GM23338 (cell line): ENCODE measurements around the gene BDH1. TPM values are rescaled to one million over a fixed set of nuclear protein-coding genes. Genes with fewer than 3 reads are reported as not detected.

Experiments
- ATAC-seq: fragments of 200-7000 bp; cut with Tn5 transposase; 3 replicates; pipeline ENCODE4 v1.9.1; 2020
- DNase-seq: peaks from one replicate; pipeline ENCODE4 v3.0.0-alpha.2; 2015; ENCODE audit warnings: low spot score
- H2AFZ ChIP-seq: fragments of 200-600 bp; sonication (generic); 2 replicates; pipeline ENCODE4 v1.8.0; 2016; ENCODE audit warnings: antibody characterized with exemption, mild to moderate bottlenecking, moderate library complexity
- H3F3A ChIP-seq: fragments of 200-600 bp; sonication (generic); replicated peaks from 2 replicates; pipeline ENCODE4 v1.8.0; 2017; ENCODE audit warnings: antibody characterized with exemption, mixed run types, low read depth
- H3K27ac ChIP-seq: fragments of 200-600 bp; sonication (generic); 2 replicates; pipeline ENCODE4 v1.6.1; 2016; ENCODE audit warnings: low read depth
- H3K27me3 ChIP-seq: fragments of 200-600 bp; sonication (generic); 2 replicates; pipeline ENCODE4 v1.8.0; 2016; ENCODE audit warnings: mild to moderate bottlenecking, mixed run types, moderate library complexity; ENCODE audit not compliant: insufficient read depth
- H3K36me3 ChIP-seq: fragments of 200-600 bp; sonication (generic); 2 replicates; pipeline ENCODE4 v1.8.0; 2016; ENCODE audit warnings: mild to moderate bottlenecking; ENCODE audit not compliant: insufficient read depth
- H3K4me1 ChIP-seq: fragments of 200-600 bp; sonication (generic); 2 replicates; pipeline ENCODE4 v1.8.0; 2016; ENCODE audit warnings: mild to moderate bottlenecking, moderate library complexity; ENCODE audit not compliant: insufficient read depth
- H3K4me2 ChIP-seq: fragments of 200-600 bp; sonication (generic); 2 replicates; pipeline ENCODE4 v1.7.1; 2017; ENCODE audit warnings: mixed run types
- H3K4me3 ChIP-seq: fragments of 200-600 bp; sonication (generic); 2 replicates; pipeline ENCODE4 v1.6.1; 2016; ENCODE audit warnings: mixed run types
- H3K79me2 ChIP-seq: fragments of 200-600 bp; sonication (generic); replicated peaks from 2 replicates; pipeline ENCODE4 v1.8.0; 2017; ENCODE audit warnings: mild to moderate bottlenecking; ENCODE audit not compliant: insufficient read depth
- H3K9me2 ChIP-seq: fragments of 200-600 bp; sonication (generic); 2 replicates; pipeline ENCODE4 v1.8.0; 2017; ENCODE audit not compliant: insufficient read depth
- H4K20me1 ChIP-seq: fragments of 200-600 bp; sonication (generic); replicated peaks from 2 replicates; pipeline ENCODE4 v1.8.0; 2017; ENCODE audit warnings: mild to moderate bottlenecking; ENCODE audit not compliant: insufficient read depth
- H3K27ac Mint-ChIP-seq: 2 replicates; pipeline ENCODE4 v1.8.0; 2020; ENCODE audit warnings: inconsistent platforms, mild to moderate bottlenecking, moderate library complexity, mixed read lengths
- H3K27me3 Mint-ChIP-seq: 3 replicates; pipeline ENCODE4 v1.8.0; 2022; ENCODE audit warnings: low read depth, mild to moderate bottlenecking, moderate library complexity, mixed read lengths, inconsistent platforms; ENCODE audit not compliant: insufficient read depth, poor library complexity
- H3K36me3 Mint-ChIP-seq: 3 replicates; pipeline ENCODE4 v1.8.0; 2021; ENCODE audit warnings: low read depth, mild to moderate bottlenecking, inconsistent platforms, moderate library complexity, mixed read lengths
- H3K4me1 Mint-ChIP-seq: 3 replicates; pipeline ENCODE4 v1.8.0; 2020; ENCODE audit warnings: mild to moderate bottlenecking, inconsistent platforms, mixed read lengths
- H3K4me3 Mint-ChIP-seq: 3 replicates; pipeline ENCODE4 v1.8.0; 2021; ENCODE audit warnings: moderate library complexity, mild to moderate bottlenecking, inconsistent platforms, mixed read lengths
- H3K9me3 Mint-ChIP-seq: 3 replicates; pipeline ENCODE4 v1.8.0; 2020; ENCODE audit warnings: moderate library complexity, mild to moderate bottlenecking, inconsistent platforms, mixed read lengths
- CREB1 ChIP-seq: fragments of 250-450 bp; sonication (Bioruptor Pico); IDR thresholded peaks from 2 replicates; pipeline ENCODE4 v1.5.0; 2020; ENCODE audit warnings: low read depth, mild to moderate bottlenecking, moderate library complexity
- EZH2 ChIP-seq: fragments of 200-600 bp; sonication (generic); IDR thresholded peaks from one replicate; pipeline ENCODE4 v1.8.0; 2017; ENCODE audit warnings: antibody characterized with exemption, mild to moderate bottlenecking, low read depth; ENCODE audit not compliant: unreplicated experiment
- EZH2phosphoT487 ChIP-seq: fragments of 200-600 bp; sonication (generic); IDR thresholded peaks from one replicate; pipeline ENCODE4 v1.8.1; 2018; ENCODE audit warnings: antibody characterized with exemption; ENCODE audit not compliant: unreplicated experiment
- JUNB ChIP-seq: IDR thresholded peaks from one replicate; pipeline ENCODE4 v1.6.1; 2016; ENCODE audit warnings: antibody characterized with exemption; ENCODE audit not compliant: unreplicated experiment
- NANOG ChIP-seq: IDR thresholded peaks from 2 replicates; pipeline ENCODE4 v1.6.1; 2016; ENCODE audit warnings: antibody characterized with exemption, borderline replicate concordance
- POLR2AphosphoS5 ChIP-seq: IDR thresholded peaks from 2 replicates; pipeline ENCODE4 v1.6.1; 2016; ENCODE audit warnings: antibody characterized with exemption, low read depth
- STAT1 ChIP-seq: IDR thresholded peaks from one replicate; pipeline ENCODE4 v1.6.1; 2016; ENCODE audit warnings: antibody characterized with exemption; ENCODE audit not compliant: unreplicated experiment
- ZNF114 ChIP-seq: fragments of 250-450 bp; sonication (Bioruptor Pico); IDR thresholded peaks from 2 replicates; pipeline ENCODE4 v1.5.0; 2020; ENCODE audit warnings: mild to moderate bottlenecking, moderate library complexity
- ZNF331 ChIP-seq: fragments of 250-450 bp; sonication (Bioruptor Pico); IDR thresholded peaks from 2 replicates; pipeline ENCODE4 v1.5.0; 2020; ENCODE audit warnings: low read depth, mild to moderate bottlenecking, moderate library complexity
- polyA plus RNA-seq: library from polyadenylated mRNA; unstranded; fragments of >200 nt; fragmentation: Nextera tagmentation; extraction: Ambion mirVana; gene quantifications from 2 replicates; pipeline ENCODE4 v1.2.1, GENCODE V29; 2016
- total RNA-seq: library from RNA; depleted of rRNA; stranded (reverse); fragments of >200 nt; shearing (Covaris generic); gene quantifications from 2 replicates; pipeline ENCODE4 v1.2.3, GENCODE V29; 2014
- TF ChIP-seq, protein P1 (sequence below): IDR thresholded peaks from 2 replicates; pipeline ENCODE4 v1.6.1; 2016; ENCODE audit warnings: antibody characterized with exemption
- TF ChIP-seq, protein P2 (sequence below): fragments of 250-450 bp; sonication (Bioruptor Pico); IDR thresholded peaks from 2 replicates; pipeline ENCODE4 v1.5.0; 2020; ENCODE audit warnings: mild to moderate bottlenecking, moderate library complexity
- TF ChIP-seq, protein P3 (sequence below), 2 experiments: fragments of 200-600 bp in 1 of 2; sonication (generic) in 1 of 2; conservative IDR thresholded peaks; 2 replicates each; pipeline versions ENCODE4 v1.5.1 to v1.6.1; 2016 to 2017; ENCODE audit warnings: antibody characterized with exemption in 2 of 2, low read depth in 2 of 2, mild to moderate bottlenecking in 2 of 2, moderate library complexity in 1 of 2

BDH1 gene
- total and polyA plus RNA-seq, 2 experiments from 2014 or later, result 18.1 to 19.3 TPM

DNA sequence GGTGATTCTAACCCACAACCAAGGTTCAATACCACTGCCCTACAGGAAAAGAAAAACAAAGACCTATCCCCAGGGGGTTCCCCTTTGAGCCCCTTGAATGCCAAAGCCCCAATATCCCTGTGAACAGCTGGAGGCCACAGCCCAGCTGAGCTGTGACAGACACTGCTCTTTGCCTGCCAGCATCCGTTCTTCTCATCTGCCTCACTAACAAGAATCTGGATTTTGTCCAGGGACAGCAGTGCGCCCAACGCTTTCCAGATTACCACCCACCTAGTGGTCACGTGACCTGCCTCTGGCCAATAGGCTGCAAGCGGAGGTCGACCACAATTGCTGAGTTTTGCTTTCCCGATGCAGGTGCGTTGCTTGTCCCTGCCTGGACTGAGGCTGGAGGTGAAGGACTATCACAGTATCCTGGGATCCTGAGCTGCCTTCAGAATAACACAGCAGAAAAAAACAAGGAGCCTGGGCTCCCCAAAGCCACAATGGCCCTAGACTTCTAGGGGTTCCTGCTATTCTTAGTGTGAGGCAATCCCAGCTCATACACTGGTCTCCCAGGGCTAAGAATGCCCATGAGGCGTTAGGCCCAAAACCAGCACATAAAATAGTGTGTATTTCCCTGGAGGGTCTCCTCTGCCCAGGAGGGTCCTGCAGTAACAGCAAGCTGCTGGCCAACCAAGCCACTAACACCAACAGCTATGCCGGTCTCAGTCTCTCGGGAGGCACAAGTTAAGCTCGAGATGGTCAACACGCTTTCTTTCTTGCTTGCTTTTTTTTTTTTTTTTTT is 13.8 kb downstream of the BDH1 start:
- DNase-seq (peak; percentile 92), ATAC-seq (peak; percentile 80)
- H3K27ac Mint-ChIP-seq, result peak overlapping the region; percentile 98
- no peaks in the 10 kb centered on the region; the same call in 1 of the 2 replicates for H3K36me3 ChIP-seq
- H3K27me3 ChIP-seq, result no peaks in the 10 kb centered on the region
- H3F3A ChIP-seq, result peaks cover 27% of the 10 kb centered on the region
- H4K20me1 ChIP-seq, result no peaks in the 10 kb centered on the region
- H3K9me2 ChIP-seq, result no peaks in the 10 kb centered on the region
- H3K4me1 ChIP-seq, result peaks cover 29% of the 10 kb centered on the region
- H3K9me3 Mint-ChIP-seq, result no peaks in the 10 kb centered on the region
- H3K79me2 ChIP-seq, result no peaks in the 10 kb centered on the region
- peaks cover 50% of the 10 kb centered on the region for H3K4me1 Mint-ChIP-seq
- peak overlapping the region; percentile 52 for H3K4me2 ChIP-seq
- H3K27me3 Mint-ChIP-seq, result peaks cover 12% of the 10 kb centered on the region
- peak overlapping the region; percentile 21 for H3K4me3 ChIP-seq
- H3K4me3 Mint-ChIP-seq, result peak overlapping the region; percentile 44
- peak overlapping the region; percentile 89; the same call in 1 of the 2 replicates for H3K27ac ChIP-seq
- H3K36me3 Mint-ChIP-seq, result peaks cover 38% of the 10 kb centered on the region; the same call in 2 of the 3 replicates
- no peak overlapping the region for H2AFZ ChIP-seq
- TF ChIP-seq EZH2, result no peak
- peak; percentile 54; the same call in 1 of the 2 replicates for TF ChIP-seq POLR2AphosphoS5
- no peak for TF ChIP-seq EZH2phosphoT487
- TF ChIP-seq, protein P1, sequence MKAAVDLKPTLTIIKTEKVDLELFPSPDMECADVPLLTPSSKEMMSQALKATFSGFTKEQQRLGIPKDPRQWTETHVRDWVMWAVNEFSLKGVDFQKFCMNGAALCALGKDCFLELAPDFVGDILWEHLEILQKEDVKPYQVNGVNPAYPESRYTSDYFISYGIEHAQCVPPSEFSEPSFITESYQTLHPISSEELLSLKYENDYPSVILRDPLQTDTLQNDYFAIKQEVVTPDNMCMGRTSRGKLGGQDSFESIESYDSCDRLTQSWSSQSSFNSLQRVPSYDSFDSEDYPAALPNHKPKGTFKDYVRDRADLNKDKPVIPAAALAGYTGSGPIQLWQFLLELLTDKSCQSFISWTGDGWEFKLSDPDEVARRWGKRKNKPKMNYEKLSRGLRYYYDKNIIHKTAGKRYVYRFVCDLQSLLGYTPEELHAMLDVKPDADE, result peak; percentile 68
- TF ChIP-seq ZNF114 (CRISPR knock-in tag), result no peak
- peak; percentile 51; the same call in 1 of the 2 replicates for TF ChIP-seq CREB1
- no peak for TF ChIP-seq ZNF331 (CRISPR knock-in tag)
- TF ChIP-seq NANOG, result peak; percentile 53; the same call in 1 of the 2 replicates
- TF ChIP-seq, protein P2, sequence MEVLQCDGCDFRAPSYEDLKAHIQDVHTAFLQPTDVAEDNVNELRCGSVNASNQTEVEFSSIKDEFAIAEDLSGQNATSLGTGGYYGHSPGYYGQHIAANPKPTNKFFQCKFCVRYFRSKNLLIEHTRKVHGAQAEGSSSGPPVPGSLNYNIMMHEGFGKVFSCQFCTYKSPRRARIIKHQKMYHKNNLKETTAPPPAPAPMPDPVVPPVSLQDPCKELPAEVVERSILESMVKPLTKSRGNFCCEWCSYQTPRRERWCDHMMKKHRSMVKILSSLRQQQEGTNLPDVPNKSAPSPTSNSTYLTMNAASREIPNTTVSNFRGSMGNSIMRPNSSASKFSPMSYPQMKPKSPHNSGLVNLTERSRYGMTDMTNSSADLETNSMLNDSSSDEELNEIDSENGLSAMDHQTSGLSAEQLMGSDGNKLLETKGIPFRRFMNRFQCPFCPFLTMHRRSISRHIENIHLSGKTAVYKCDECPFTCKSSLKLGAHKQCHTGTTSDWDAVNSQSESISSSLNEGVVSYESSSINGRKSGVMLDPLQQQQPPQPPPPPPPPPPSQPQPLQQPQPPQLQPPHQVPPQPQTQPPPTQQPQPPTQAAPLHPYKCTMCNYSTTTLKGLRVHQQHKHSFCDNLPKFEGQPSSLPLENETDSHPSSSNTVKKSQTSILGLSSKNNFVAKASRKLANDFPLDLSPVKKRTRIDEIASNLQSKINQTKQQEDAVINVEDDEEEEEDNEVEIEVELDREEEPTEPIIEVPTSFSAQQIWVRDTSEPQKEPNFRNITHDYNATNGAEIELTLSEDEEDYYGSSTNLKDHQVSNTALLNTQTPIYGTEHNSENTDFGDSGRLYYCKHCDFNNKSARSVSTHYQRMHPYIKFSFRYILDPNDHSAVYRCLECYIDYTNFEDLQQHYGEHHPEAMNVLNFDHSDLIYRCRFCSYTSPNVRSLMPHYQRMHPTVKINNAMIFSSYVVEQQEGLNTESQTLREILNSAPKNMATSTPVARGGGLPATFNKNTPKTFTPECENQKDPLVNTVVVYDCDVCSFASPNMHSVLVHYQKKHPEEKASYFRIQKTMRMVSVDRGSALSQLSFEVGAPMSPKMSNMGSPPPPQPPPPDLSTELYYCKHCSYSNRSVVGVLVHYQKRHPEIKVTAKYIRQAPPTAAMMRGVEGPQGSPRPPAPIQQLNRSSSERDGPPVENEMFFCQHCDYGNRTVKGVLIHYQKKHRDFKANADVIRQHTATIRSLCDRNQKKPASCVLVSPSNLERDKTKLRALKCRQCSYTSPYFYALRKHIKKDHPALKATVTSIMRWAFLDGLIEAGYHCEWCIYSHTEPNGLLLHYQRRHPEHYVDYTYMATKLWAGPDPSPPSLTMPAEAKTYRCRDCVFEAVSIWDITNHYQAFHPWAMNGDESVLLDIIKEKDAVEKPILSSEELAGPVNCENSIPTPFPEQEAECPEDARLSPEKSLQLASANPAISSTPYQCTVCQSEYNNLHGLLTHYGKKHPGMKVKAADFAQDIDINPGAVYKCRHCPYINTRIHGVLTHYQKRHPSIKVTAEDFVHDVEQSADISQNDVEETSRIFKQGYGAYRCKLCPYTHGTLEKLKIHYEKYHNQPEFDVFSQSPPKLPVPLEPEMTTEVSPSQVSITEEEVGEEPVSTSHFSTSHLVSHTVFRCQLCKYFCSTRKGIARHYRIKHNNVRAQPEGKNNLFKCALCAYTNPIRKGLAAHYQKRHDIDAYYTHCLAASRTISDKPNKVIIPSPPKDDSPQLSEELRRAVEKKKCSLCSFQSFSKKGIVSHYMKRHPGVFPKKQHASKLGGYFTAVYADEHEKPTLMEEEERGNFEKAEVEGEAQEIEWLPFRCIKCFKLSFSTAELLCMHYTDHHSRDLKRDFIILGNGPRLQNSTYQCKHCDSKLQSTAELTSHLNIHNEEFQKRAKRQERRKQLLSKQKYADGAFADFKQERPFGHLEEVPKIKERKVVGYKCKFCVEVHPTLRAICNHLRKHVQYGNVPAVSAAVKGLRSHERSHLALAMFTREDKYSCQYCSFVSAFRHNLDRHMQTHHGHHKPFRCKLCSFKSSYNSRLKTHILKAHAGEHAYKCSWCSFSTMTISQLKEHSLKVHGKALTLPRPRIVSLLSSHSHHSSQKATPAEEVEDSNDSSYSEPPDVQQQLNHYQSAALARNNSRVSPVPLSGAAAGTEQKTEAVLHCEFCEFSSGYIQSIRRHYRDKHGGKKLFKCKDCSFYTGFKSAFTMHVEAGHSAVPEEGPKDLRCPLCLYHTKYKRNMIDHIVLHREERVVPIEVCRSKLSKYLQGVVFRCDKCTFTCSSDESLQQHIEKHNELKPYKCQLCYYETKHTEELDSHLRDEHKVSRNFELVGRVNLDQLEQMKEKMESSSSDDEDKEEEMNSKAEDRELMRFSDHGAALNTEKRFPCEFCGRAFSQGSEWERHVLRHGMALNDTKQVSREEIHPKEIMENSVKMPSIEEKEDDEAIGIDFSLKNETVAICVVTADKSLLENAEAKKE (CRISPR knock-in tag), result peak; percentile 52; the same call in 1 of the 2 replicates
- TF ChIP-seq, protein P3, sequence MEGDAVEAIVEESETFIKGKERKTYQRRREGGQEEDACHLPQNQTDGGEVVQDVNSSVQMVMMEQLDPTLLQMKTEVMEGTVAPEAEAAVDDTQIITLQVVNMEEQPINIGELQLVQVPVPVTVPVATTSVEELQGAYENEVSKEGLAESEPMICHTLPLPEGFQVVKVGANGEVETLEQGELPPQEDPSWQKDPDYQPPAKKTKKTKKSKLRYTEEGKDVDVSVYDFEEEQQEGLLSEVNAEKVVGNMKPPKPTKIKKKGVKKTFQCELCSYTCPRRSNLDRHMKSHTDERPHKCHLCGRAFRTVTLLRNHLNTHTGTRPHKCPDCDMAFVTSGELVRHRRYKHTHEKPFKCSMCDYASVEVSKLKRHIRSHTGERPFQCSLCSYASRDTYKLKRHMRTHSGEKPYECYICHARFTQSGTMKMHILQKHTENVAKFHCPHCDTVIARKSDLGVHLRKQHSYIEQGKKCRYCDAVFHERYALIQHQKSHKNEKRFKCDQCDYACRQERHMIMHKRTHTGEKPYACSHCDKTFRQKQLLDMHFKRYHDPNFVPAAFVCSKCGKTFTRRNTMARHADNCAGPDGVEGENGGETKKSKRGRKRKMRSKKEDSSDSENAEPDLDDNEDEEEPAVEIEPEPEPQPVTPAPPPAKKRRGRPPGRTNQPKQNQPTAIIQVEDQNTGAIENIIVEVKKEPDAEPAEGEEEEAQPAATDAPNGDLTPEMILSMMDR (conservative IDR thresholded peaks at IDR 0.05; ENCODE audit: low read depth in 2 of 2), result 0 out of 4 replicates have a peak, but pooled peaks of 1 of the 2 experiments have one; percentile 1
- no peak for TF ChIP-seq STAT1
- no peak for TF ChIP-seq JUNB
